GM19328 (cell line): ENCODE data around the gene PRKD1.
A peak's percentile ranks its signal among the peaks of the same experiment; 100 is the strongest.
"Not testable (repeated sequence)": the region's sequence is repeated elsewhere in the genome, so short reads cannot be mapped to it uniquely, and the experiment has no call there.

Experiments used
- ATAC-seq: cut with Tn5 transposase; IDR thresholded peaks from one replicate; pipeline ENCODE4 v1.9.1; 2021; ENCODE audit warnings: mild to moderate bottlenecking, moderate library complexity; ENCODE audit not compliant: unreplicated experiment

PRKD1 gene

GRCh38 chr14:29800961-29801360 is 126.7 kb downstream of the PRKD1 start:
- no peak for ATAC-seq

- peak; percentile 95 for ATAC-seq
These were observed 128.1 kb downstream of the PRKD1 start for GRCh38 chr14:29799464-29800095.

GRCh38 chr14:29798811-29799210 is 128.8 kb downstream of the PRKD1 start:
- no peak for ATAC-seq

GRCh38 chr14:29798108-29798663 is 129.5 kb downstream of the PRKD1 start:
- ATAC-seq: no peak

- no peak for ATAC-seq
These were observed 130.8 kb downstream of the PRKD1 start for GRCh38 chr14:29796853-29797252.

- ATAC-seq: no peak
These were observed 138.2 kb downstream of the PRKD1 start for GRCh38 chr14:29789475-29789874.

GRCh38 chr14:29788093-29788492 is 139.6 kb downstream of the PRKD1 start:
- no peak for ATAC-seq

- ATAC-seq: no peak
These were observed 144.1 kb downstream of the PRKD1 start for GRCh38 chr14:29783556-29783955.

- ATAC-seq: no peak
These were observed 145.6 kb downstream of the PRKD1 start for GRCh38 chr14:29782041-29782440.

- ATAC-seq: not testable (repeated sequence)
These were observed 150.5 kb downstream of the PRKD1 start for GRCh38 chr14:29777142-29777541.

GRCh38 chr14:29773990-29774389 is 153.7 kb downstream of the PRKD1 start:
- ATAC-seq: no peak

GRCh38 chr14:29763342-29763858 is 164.2 kb downstream of the PRKD1 start:
- ATAC-seq: no peak

- peak; percentile 68 for ATAC-seq
These were observed 167.9 kb downstream of the PRKD1 start for GRCh38 chr14:29759521-29760340.

GRCh38 chr14:29757711-29758233 is 169.9 kb downstream of the PRKD1 start:
- ATAC-seq: no peak

- no peak for ATAC-seq
These were observed 170.4 kb downstream of the PRKD1 start for GRCh38 chr14:29757188-29757680.

- ATAC-seq: no peak
These were observed 171.6 kb downstream of the PRKD1 start for GRCh38 chr14:29756019-29756385.

- ATAC-seq: no peak
These were observed 172.2 kb downstream of the PRKD1 start for GRCh38 chr14:29755311-29756018.

GRCh38 chr14:29754134-29754533 is 173.5 kb downstream of the PRKD1 start:
- ATAC-seq: no peak

GRCh38 chr14:29752221-29752923 is 175.3 kb downstream of the PRKD1 start:
- no peak for ATAC-seq

- ATAC-seq: no peak
These were observed 177.8 kb downstream of the PRKD1 start for GRCh38 chr14:29749829-29750228.
